Measurements from ENCODE around the gene SMCP. TPM values are rescaled to one million over a fixed set of nuclear protein-coding genes. Genes with fewer than 3 reads are reported as not detected.

The SMCP gene
- total RNA-seq, 1 experiment from 2014 or later = not detected

DNA sequence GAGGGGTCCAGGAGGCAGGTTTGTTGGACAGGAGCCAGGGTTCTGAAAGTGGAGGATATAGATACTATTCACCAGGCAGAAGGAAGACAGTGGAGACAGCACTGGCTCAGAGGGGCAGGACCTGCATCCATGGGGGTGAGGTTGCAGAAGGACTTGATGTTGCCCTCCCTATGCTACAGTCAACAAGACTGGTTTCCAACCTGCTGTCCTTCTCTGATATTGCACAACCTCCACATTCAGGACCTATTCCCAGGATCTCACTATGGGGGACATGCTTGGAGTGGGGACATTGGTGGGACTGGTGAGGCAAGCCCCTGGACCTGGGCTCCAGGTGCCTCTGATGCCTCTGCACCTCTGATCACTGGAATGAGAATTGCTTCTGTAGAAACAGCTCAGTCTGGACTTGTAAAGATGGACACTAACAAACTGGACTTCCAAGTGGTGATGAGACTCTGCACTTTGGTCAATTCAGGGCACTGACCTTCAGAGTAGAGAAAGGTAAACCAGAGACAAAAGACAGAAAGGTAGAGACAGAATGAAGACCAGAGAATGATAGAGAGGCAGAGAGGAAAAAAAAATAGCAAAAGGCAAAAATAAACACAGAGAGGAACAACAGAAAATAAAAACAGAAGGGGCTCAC is 1.6 kb downstream of the SMCP start:
- Histone ChIP-seq H3K36me3 (ENCODE audit: control insufficient read depth, insufficient read depth, low read length) (no peaks in the 10 kb centered on the region), H3K4me3 (ENCODE audit: low read depth in 2 of 2, low read length in 2 of 2) (no peak overlapping the region), H3K27me3 (ENCODE audit: control insufficient read depth, insufficient read depth, low read length) (no peaks in the 10 kb centered on the region; the same call in 1 of the 2 replicates), H3K27ac (ENCODE audit: low read length) (no peak overlapping the region), H3K4me1 (ENCODE audit: control insufficient read depth, insufficient read depth, low read length) (no peaks in the 10 kb centered on the region), H3K9me3 (ENCODE audit: control insufficient read depth, insufficient read depth, low read depth, low read length) (no peaks in the 10 kb centered on the region)
- TF ChIP-seq, protein P1, sequence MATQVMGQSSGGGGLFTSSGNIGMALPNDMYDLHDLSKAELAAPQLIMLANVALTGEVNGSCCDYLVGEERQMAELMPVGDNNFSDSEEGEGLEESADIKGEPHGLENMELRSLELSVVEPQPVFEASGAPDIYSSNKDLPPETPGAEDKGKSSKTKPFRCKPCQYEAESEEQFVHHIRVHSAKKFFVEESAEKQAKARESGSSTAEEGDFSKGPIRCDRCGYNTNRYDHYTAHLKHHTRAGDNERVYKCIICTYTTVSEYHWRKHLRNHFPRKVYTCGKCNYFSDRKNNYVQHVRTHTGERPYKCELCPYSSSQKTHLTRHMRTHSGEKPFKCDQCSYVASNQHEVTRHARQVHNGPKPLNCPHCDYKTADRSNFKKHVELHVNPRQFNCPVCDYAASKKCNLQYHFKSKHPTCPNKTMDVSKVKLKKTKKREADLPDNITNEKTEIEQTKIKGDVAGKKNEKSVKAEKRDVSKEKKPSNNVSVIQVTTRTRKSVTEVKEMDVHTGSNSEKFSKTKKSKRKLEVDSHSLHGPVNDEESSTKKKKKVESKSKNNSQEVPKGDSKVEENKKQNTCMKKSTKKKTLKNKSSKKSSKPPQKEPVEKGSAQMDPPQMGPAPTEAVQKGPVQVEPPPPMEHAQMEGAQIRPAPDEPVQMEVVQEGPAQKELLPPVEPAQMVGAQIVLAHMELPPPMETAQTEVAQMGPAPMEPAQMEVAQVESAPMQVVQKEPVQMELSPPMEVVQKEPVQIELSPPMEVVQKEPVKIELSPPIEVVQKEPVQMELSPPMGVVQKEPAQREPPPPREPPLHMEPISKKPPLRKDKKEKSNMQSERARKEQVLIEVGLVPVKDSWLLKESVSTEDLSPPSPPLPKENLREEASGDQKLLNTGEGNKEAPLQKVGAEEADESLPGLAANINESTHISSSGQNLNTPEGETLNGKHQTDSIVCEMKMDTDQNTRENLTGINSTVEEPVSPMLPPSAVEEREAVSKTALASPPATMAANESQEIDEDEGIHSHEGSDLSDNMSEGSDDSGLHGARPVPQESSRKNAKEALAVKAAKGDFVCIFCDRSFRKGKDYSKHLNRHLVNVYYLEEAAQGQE (IDR thresholded peaks at IDR 0.05; ENCODE audit: insufficient read depth in 1 of 2, low read depth in 2 of 2, low read length in 1 of 2) = no peak
- TF ChIP-seq TCF7L2 (IDR thresholded peaks at IDR 0.05; ENCODE audit: low read depth, low read length) (no peak), SIN3A (IDR thresholded peaks at IDR 0.05; ENCODE audit: borderline replicate concordance, insufficient read depth, low read depth, low read length) (no peak), POLR2AphosphoS5 (IDR thresholded peaks at IDR 0.05; ENCODE audit: low read depth, low read length) (no peak)
- TF ChIP-seq, protein P2, sequence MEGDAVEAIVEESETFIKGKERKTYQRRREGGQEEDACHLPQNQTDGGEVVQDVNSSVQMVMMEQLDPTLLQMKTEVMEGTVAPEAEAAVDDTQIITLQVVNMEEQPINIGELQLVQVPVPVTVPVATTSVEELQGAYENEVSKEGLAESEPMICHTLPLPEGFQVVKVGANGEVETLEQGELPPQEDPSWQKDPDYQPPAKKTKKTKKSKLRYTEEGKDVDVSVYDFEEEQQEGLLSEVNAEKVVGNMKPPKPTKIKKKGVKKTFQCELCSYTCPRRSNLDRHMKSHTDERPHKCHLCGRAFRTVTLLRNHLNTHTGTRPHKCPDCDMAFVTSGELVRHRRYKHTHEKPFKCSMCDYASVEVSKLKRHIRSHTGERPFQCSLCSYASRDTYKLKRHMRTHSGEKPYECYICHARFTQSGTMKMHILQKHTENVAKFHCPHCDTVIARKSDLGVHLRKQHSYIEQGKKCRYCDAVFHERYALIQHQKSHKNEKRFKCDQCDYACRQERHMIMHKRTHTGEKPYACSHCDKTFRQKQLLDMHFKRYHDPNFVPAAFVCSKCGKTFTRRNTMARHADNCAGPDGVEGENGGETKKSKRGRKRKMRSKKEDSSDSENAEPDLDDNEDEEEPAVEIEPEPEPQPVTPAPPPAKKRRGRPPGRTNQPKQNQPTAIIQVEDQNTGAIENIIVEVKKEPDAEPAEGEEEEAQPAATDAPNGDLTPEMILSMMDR (IDR thresholded peaks at IDR 0.05) = no peak
- no peak for DNase-seq (ENCODE audit: low read depth, low spot score)
- intact Hi-C loops (cut with micrococcal nuclease; ENCODE audit: unreplicated experiment) (loop anchor here (10.0 kb wide), 1 partner anchor 155 kb away; the partner anchor contains the start of gene SPRR1B), in situ Hi-C loops (cut with HindIII; ENCODE audit: low pct_unique_long_range_greater_than_20kb, low sequenced_read_pairs) (no loop called here)
- ATAC-seq = no peak
- BruUV-seq (replicated peaks) = no TSS peak
- ChIA-PET POLR2A (no interaction called here), CTCF (no interaction called here)

DNA sequence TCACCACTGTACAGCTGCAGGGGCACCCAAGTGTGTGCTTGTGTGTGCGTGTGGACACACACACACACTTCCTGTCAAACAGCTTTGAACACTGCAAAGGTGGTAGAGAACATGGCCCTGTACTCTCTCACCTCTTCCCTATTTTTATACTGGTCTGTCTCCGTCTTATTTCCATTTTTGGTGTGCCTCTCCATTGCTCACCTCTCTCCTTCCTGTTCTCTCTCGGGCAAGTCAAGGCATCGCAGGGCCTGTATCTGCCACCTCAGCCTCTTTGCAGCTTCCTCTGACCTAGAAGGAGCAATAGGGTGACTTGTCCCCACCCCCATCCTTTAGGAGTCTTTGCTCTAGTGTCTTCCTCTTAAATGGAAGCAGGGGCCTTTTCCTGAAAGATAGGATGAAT is 2.2 kb downstream of the SMCP start:
- TF ChIP-seq TCF7L2 (IDR thresholded peaks at IDR 0.05; ENCODE audit: low read depth, low read length) = no peak
- TF ChIP-seq, protein P1 (IDR thresholded peaks at IDR 0.05; ENCODE audit: insufficient read depth in 1 of 2, low read depth in 2 of 2, low read length in 1 of 2) = no peak
- no peak for TF ChIP-seq SIN3A (IDR thresholded peaks at IDR 0.05; ENCODE audit: borderline replicate concordance, insufficient read depth, low read depth, low read length)
- TF ChIP-seq, protein P2 (IDR thresholded peaks at IDR 0.05) = no peak
- no peak for TF ChIP-seq POLR2AphosphoS5 (IDR thresholded peaks at IDR 0.05; ENCODE audit: low read depth, low read length)
- Histone ChIP-seq H3K9me3 (ENCODE audit: control insufficient read depth, insufficient read depth, low read depth, low read length) (no peaks in the 10 kb centered on the region), H3K4me3 (ENCODE audit: low read depth in 2 of 2, low read length in 2 of 2) (no peak overlapping the region), H3K36me3 (ENCODE audit: control insufficient read depth, insufficient read depth, low read length) (no peaks in the 10 kb centered on the region), H3K27ac (ENCODE audit: low read length) (no peak overlapping the region), H3K4me1 (ENCODE audit: control insufficient read depth, insufficient read depth, low read length) (no peaks in the 10 kb centered on the region), H3K27me3 (ENCODE audit: control insufficient read depth, insufficient read depth, low read length) (no peaks in the 10 kb centered on the region; the same call in 1 of the 2 replicates)
- intact Hi-C loops (cut with micrococcal nuclease; ENCODE audit: unreplicated experiment) = no loop called here
- BruUV-seq (replicated peaks) = no TSS peak
- CTCF ChIA-PET = no interaction called here
- in situ Hi-C loops (cut with HindIII; ENCODE audit: low pct_unique_long_range_greater_than_20kb, low sequenced_read_pairs) = no loop called here
- POLR2A ChIA-PET = no interaction called here
- ATAC-seq (no peak), DNase-seq (ENCODE audit: low read depth, low spot score) (no peak)

All from Panc1 (cell line).